ENCODE measurements around the gene ANTXR2. TPM values are rescaled to one million over a fixed set of nuclear protein-coding genes. Genes with fewer than 3 reads are reported as not detected.

Gene ANTXR2
- total RNA-seq, 2 experiments from 2014 or later = not detected

- DNase-seq (ENCODE audit: low spot score) = no peak
- POLR2A ChIA-PET = no interaction called here
- CTCF ChIA-PET (ENCODE audit: unreplicated experiment) = no interaction called here
Observed at GRCh38 chr4:79998201-79998600, 74.8 kb downstream of the ANTXR2 start.

GRCh38 chr4:79996851-79997250 lies 76.2 kb downstream of the ANTXR2 start:
- DNase-seq (ENCODE audit: low spot score) = no peak
- no peaks in the 10 kb centered on the region for H3K36me3 ChIP-seq (ENCODE audit: insufficient read depth, low read length)
- intact Hi-C loops (cut with micrococcal nuclease; ENCODE audit: unreplicated experiment) = no loop called here
- no peaks in the 10 kb centered on the region for H3K9me2 ChIP-seq (ENCODE audit: insufficient read depth, low read length)
- H3K4me2 ChIP-seq (ENCODE audit: low read length) = no peak overlapping the region
- H3K27ac ChIP-seq (ENCODE audit: low read depth, low read length, poor library complexity, severe bottlenecking) = no peak overlapping the region
- BruUV-seq (replicated peaks) = no TSS peak
- H3K4me3 ChIP-seq (ENCODE audit: low read depth, low read length, poor library complexity, severe bottlenecking) = no peak overlapping the region
- ChIA-PET POLR2A (interaction anchor here (0.6 kb wide), 1 partner anchor 1403 kb away, joined by 5 read pairs; no protein-coding TSS in a partner anchor), CTCF (ENCODE audit: unreplicated experiment) (no interaction called here)
- no peaks in the 10 kb centered on the region for H3K9me3 ChIP-seq (ENCODE audit: low read length)
- H3K4me1 ChIP-seq (ENCODE audit: insufficient read depth, low read length, poor library complexity, severe bottlenecking) = no peaks in the 10 kb centered on the region
- H2AFZ ChIP-seq (ENCODE audit: low read length) = no peak overlapping the region
- no peaks in the 10 kb centered on the region for H4K20me1 ChIP-seq (ENCODE audit: insufficient read depth, low read length)
- H3K79me2 ChIP-seq (ENCODE audit: insufficient read depth, low read depth, low read length) = no peaks in the 10 kb centered on the region
- TF ChIP-seq CTCF (conservative IDR thresholded peaks at IDR 0.05; ENCODE audit: low read length) = no peak
- no peak for TF ChIP-seq EZH2phosphoT487 (IDR thresholded peaks at IDR 0.05; ENCODE audit: borderline replicate concordance, low read depth, low read length)

More at GRCh38 chr4:79998201-79998600, 74.8 kb downstream of the ANTXR2 start:
- Histone ChIP-seq H4K20me1 (ENCODE audit: insufficient read depth, low read length) (no peaks in the 10 kb centered on the region), H3K9me3 (ENCODE audit: low read length) (no peaks in the 10 kb centered on the region), H2AFZ (ENCODE audit: low read length) (no peak overlapping the region), H3K4me3 (ENCODE audit: low read depth, low read length, poor library complexity, severe bottlenecking) (no peak overlapping the region), H3K4me2 (ENCODE audit: low read length) (no peak overlapping the region), H3K79me2 (ENCODE audit: insufficient read depth, low read depth, low read length) (no peaks in the 10 kb centered on the region), H3K9me2 (ENCODE audit: insufficient read depth, low read length) (no peaks in the 10 kb centered on the region), H3K27ac (ENCODE audit: low read depth, low read length, poor library complexity, severe bottlenecking) (no peak overlapping the region), H3K4me1 (ENCODE audit: insufficient read depth, low read length, poor library complexity, severe bottlenecking) (no peaks in the 10 kb centered on the region), H3K36me3 (ENCODE audit: insufficient read depth, low read length) (no peaks in the 10 kb centered on the region)
- TF ChIP-seq EZH2phosphoT487 (IDR thresholded peaks at IDR 0.05; ENCODE audit: borderline replicate concordance, low read depth, low read length) = no peak
- no peak for TF ChIP-seq CTCF (conservative IDR thresholded peaks at IDR 0.05; ENCODE audit: low read length)
- intact Hi-C loops (cut with micrococcal nuclease; ENCODE audit: unreplicated experiment) = no loop called here
- no TSS peak for BruUV-seq (replicated peaks)

GRCh38 chr4:79993476-79993875 lies 79.6 kb downstream of the ANTXR2 start:
- Histone ChIP-seq H4K20me1 (ENCODE audit: insufficient read depth, low read length) (no peaks in the 10 kb centered on the region), H3K9me2 (ENCODE audit: insufficient read depth, low read length) (no peaks in the 10 kb centered on the region), H3K27ac (ENCODE audit: low read depth, low read length, poor library complexity, severe bottlenecking) (no peak overlapping the region), H3K79me2 (ENCODE audit: insufficient read depth, low read depth, low read length) (no peaks in the 10 kb centered on the region), H3K4me3 (ENCODE audit: low read depth, low read length, poor library complexity, severe bottlenecking) (no peak overlapping the region), H3K4me2 (ENCODE audit: low read length) (no peak overlapping the region), H3K9me3 (ENCODE audit: low read length) (no peaks in the 10 kb centered on the region), H3K36me3 (ENCODE audit: insufficient read depth, low read length) (no peaks in the 10 kb centered on the region), H2AFZ (ENCODE audit: low read length) (no peak overlapping the region), H3K4me1 (ENCODE audit: insufficient read depth, low read length, poor library complexity, severe bottlenecking) (no peaks in the 10 kb centered on the region)
- intact Hi-C loops (cut with micrococcal nuclease; ENCODE audit: unreplicated experiment) = no loop called here
- ChIA-PET CTCF (ENCODE audit: unreplicated experiment) (no interaction called here), POLR2A (no interaction called here)
- no peak for TF ChIP-seq CTCF (conservative IDR thresholded peaks at IDR 0.05; ENCODE audit: low read length)
- TF ChIP-seq EZH2phosphoT487 (IDR thresholded peaks at IDR 0.05; ENCODE audit: borderline replicate concordance, low read depth, low read length) = no peak
- no TSS peak for BruUV-seq (replicated peaks)
- no peak for DNase-seq (ENCODE audit: low spot score)
